ENCODE measurements around the gene EDN2.

Gene EDN2

GRCh38 chr1:41518471-41518870, 34.0 kb upstream of the EDN2 start:
- DNase-seq (ENCODE audit: low read depth in 1 of 2, low spot score in 1 of 2) = no peak

GRCh38 chr1:41517062-41517438, 32.6 kb upstream of the EDN2 start:
- no peak for DNase-seq (ENCODE audit: low read depth in 1 of 2, low spot score in 1 of 2)

GRCh38 chr1:41516168-41517061, 31.9 kb upstream of the EDN2 start:
- peak; percentile 30 to 33 for DNase-seq (ENCODE audit: low read depth in 1 of 2, low spot score in 1 of 2)

GRCh38 chr1:41515778-41516167, 31.3 kb upstream of the EDN2 start:
- no peak for DNase-seq (ENCODE audit: low read depth in 1 of 2, low spot score in 1 of 2)

- DNase-seq (ENCODE audit: low read depth in 1 of 2, low spot score in 1 of 2) = no peak
Observed at GRCh38 chr1:41515131-41515678, 30.7 kb upstream of the EDN2 start.

- DNase-seq (ENCODE audit: low read depth in 1 of 2, low spot score in 1 of 2) = no peak
Observed at GRCh38 chr1:41514381-41514780, 29.9 kb upstream of the EDN2 start.

GRCh38 chr1:41513383-41513735, 28.9 kb upstream of the EDN2 start:
- DNase-seq (ENCODE audit: low read depth in 1 of 2, low spot score in 1 of 2) = no peak

- no peak for DNase-seq (ENCODE audit: low read depth in 1 of 2, low spot score in 1 of 2)
Observed at GRCh38 chr1:41512701-41513382, 28.4 kb upstream of the EDN2 start.

- DNase-seq (ENCODE audit: low read depth in 1 of 2, low spot score in 1 of 2) = no peak
Observed at GRCh38 chr1:41511239-41511540, 26.7 kb upstream of the EDN2 start.

- DNase-seq (ENCODE audit: low read depth in 1 of 2, low spot score in 1 of 2) = no peak
Observed at GRCh38 chr1:41510531-41511238, 26.2 kb upstream of the EDN2 start.

- no peak for DNase-seq (ENCODE audit: low read depth in 1 of 2, low spot score in 1 of 2)
Observed at GRCh38 chr1:41509270-41509671, 24.8 kb upstream of the EDN2 start.

- DNase-seq (ENCODE audit: low read depth in 1 of 2, low spot score in 1 of 2) = no peak
Observed at GRCh38 chr1:41508290-41508689, 23.8 kb upstream of the EDN2 start.

- DNase-seq (ENCODE audit: low read depth in 1 of 2, low spot score in 1 of 2) = no peak
Observed at GRCh38 chr1:41507836-41508235, 23.4 kb upstream of the EDN2 start.

- DNase-seq (ENCODE audit: low read depth in 1 of 2, low spot score in 1 of 2) = no peak
Observed at GRCh38 chr1:41507110-41507720, 22.7 kb upstream of the EDN2 start.

GRCh38 chr1:41504114-41505035, 19.9 kb upstream of the EDN2 start:
- no peak for DNase-seq (ENCODE audit: low read depth in 1 of 2, low spot score in 1 of 2)

GRCh38 chr1:41503538-41504113, 19.1 kb upstream of the EDN2 start:
- DNase-seq (ENCODE audit: low read depth in 1 of 2, low spot score in 1 of 2) = no peak

- DNase-seq (ENCODE audit: low read depth in 1 of 2, low spot score in 1 of 2) = no peak
Observed at GRCh38 chr1:41502912-41503311, 18.4 kb upstream of the EDN2 start.

- DNase-seq (ENCODE audit: low read depth in 1 of 2, low spot score in 1 of 2) = no peak
Observed at GRCh38 chr1:41501581-41501980, 17.1 kb upstream of the EDN2 start.

GRCh38 chr1:41500781-41501518, 16.5 kb upstream of the EDN2 start:
- DNase-seq (ENCODE audit: low read depth in 1 of 2, low spot score in 1 of 2) = no peak
